Nephron progenitor cell (in vitro differentiated cells): Measurements from ENCODE around the gene SNRPN.
"Not testable (repeated sequence)": the region's sequence is repeated elsewhere in the genome, so short reads cannot be mapped to it uniquely, and the experiment has no call there.

Experiments
- DNase-seq: peaks from one replicate; pipeline ENCODE4 v3.0.0; 2021
- H3K27ac Mint-ChIP-seq: 2 replicates; pipeline ENCODE4 v1.8.0; 2021; ENCODE audit warnings: mild to moderate bottlenecking, moderate library complexity, mixed read lengths
- H3K27me3 Mint-ChIP-seq: 2 replicates; pipeline ENCODE4 v1.8.0; 2021; ENCODE audit warnings: mild to moderate bottlenecking, low read depth, mixed read lengths; ENCODE audit not compliant: poor library complexity
- H3K36me3 Mint-ChIP-seq: 2 replicates; pipeline ENCODE4 v1.8.0; 2021; ENCODE audit warnings: low read depth, mixed read lengths
- H3K4me1 Mint-ChIP-seq: 2 replicates; pipeline ENCODE4 v1.8.0; 2021; ENCODE audit warnings: mixed read lengths
- H3K4me3 Mint-ChIP-seq: 2 replicates; pipeline ENCODE4 v1.8.0; 2021; ENCODE audit warnings: mild to moderate bottlenecking, moderate library complexity, mixed read lengths
- H3K9me3 Mint-ChIP-seq: 2 replicates; pipeline ENCODE4 v1.8.0; 2021; ENCODE audit warnings: mild to moderate bottlenecking, moderate library complexity, mixed read lengths
- TF ChIP-seq, protein P1 (sequence below): fragments of 200-600 bp; sonication (generic); IDR thresholded peaks from 2 replicates; pipeline ENCODE4 v1.5.0; 2021; ENCODE audit warnings: antibody characterized with exemption

SNRPN gene

DNA sequence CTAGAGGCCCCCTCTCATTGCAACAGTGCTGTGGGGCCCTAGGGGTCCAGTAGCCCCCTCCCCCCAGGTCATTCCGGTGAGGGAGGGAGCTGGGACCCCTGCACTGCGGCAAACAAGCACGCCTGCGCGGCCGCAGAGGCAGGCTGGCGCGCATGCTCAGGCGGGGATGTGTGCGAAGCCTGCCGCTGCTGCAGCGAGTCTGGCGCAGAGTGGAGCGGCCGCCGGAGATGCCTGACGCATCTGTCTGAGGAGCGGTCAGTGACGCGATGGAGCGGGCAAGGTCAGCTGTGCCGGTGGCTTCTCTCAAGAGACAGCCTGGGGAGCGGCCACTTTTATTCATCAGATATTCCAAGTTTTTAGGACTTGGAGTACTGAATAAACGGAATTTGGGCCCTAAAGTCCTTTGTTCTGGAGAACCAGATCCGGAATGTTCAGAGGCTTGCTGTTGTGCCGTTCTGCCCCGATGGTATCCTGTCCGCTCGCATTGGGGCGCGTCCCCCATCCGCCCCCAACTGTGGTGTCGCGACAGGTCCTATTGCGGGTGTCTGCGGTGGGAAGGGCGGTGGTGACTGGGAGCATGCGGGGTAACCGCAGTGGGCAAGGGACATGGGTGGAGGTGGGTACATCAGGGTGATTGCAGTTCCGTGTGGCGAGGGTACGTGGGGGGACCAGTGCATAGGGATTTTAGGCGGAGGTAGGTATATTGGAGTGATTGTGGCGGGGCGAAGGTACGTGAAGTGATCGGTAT, at the start of gene SNRPN, which contains the start of gene SNURF:
SNRPN (plus strand) TSS at position 205 of the 748 bp plus-strand sequence. CDS start 19,467 bp downstream, outside the sequence.
SNURF (plus strand) TSS at position 205 of the 748 bp plus-strand sequence; CDS start at position 267, 62 bp downstream.
- DNase-seq: peak; percentile 77

DNA sequence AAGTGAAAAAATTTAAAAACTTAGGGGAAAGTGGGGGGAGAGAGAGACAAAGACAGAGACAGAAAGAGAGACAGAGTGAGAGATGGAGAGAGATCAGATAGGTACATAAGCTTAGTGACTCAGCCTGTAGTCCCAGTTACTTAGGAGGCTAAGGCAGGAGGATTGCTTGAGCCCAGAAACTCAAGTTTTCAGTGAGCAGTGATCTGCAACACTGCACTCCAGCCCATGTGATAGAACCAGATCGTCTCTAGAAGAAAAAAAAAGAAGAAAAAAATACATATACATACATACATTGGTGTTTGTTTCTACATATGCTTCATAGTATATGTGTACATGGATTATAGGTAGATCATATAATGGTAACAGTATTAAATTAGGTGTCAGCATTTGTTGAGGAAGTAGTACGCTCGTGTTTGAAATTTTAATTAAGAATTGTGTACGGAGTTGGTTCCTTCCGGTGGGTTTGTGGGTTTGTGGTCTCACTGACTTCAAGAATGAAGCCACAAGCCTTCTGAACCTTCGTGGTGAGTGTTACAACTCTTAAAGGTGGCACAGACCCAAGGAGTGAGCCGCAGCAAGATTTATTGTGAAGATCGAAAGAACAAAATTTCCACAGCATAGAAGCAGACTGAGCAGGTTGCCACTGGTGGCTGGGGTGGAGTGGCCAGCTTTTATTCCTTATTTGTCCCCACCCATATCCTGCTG, 38.3 kb upstream of the SNRPN start:
- Mint-ChIP-seq H3K4me1 (no peaks in the 10 kb centered on the region), H3K4me3 (no peak overlapping the region), H3K9me3 (peaks cover 62% of the 10 kb centered on the region), H3K27me3 (peaks cover 3% of the 10 kb centered on the region), H3K27ac (no peak overlapping the region), H3K36me3 (peaks cover 21% of the 10 kb centered on the region)
- TF ChIP-seq, protein P1, sequence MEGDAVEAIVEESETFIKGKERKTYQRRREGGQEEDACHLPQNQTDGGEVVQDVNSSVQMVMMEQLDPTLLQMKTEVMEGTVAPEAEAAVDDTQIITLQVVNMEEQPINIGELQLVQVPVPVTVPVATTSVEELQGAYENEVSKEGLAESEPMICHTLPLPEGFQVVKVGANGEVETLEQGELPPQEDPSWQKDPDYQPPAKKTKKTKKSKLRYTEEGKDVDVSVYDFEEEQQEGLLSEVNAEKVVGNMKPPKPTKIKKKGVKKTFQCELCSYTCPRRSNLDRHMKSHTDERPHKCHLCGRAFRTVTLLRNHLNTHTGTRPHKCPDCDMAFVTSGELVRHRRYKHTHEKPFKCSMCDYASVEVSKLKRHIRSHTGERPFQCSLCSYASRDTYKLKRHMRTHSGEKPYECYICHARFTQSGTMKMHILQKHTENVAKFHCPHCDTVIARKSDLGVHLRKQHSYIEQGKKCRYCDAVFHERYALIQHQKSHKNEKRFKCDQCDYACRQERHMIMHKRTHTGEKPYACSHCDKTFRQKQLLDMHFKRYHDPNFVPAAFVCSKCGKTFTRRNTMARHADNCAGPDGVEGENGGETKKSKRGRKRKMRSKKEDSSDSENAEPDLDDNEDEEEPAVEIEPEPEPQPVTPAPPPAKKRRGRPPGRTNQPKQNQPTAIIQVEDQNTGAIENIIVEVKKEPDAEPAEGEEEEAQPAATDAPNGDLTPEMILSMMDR: no peak
- DNase-seq: no peak

More for the DNA sequence above, at the start of gene SNRPN, which contains the start of gene SNURF:
- TF ChIP-seq, protein P1: no peak
- Mint-ChIP-seq H3K36me3 (peaks cover 23% of the 10 kb centered on the region), H3K27me3 (no peaks in the 10 kb centered on the region), H3K4me3 (peak within 1 kb of the TSS; percentile 92), H3K27ac (peak within 1 kb of the TSS; percentile 97), H3K9me3 (peaks cover 60% of the 10 kb centered on the region), H3K4me1 (peaks cover 20% of the 10 kb centered on the region)

DNA sequence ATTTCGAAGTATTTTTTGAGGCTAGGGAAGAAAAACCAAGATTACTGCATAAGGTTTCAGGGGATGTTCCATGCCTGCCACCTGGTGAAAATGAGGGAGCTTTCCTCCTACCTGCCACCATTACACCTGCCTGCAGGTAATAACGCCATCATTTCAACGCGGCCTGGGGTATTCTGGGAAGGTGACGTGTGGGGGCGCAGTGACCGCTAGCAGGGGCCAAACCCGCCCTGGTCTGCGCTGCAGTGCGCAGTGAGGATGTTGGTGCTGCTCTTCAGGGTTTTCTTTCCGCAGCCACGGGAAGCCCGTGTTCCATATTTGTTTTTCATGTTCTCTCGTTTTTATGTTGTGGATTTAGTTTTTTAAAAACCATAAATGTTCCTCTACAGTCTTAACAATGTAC, 37.4 kb upstream of the SNRPN start:
- H3K27ac Mint-ChIP-seq: no peak overlapping the region
- H3K36me3 Mint-ChIP-seq: peaks cover 21% of the 10 kb centered on the region
- peaks cover 58% of the 10 kb centered on the region for H3K9me3 Mint-ChIP-seq
- peaks cover 3% of the 10 kb centered on the region for H3K27me3 Mint-ChIP-seq
- DNase-seq: no peak
- TF ChIP-seq, protein P1: no peak
- H3K4me3 Mint-ChIP-seq: no peak overlapping the region
- no peaks in the 10 kb centered on the region for H3K4me1 Mint-ChIP-seq

GRCh38 chr15:24919446-24919845, 35.3 kb upstream of the SNRPN start:
- H3K27me3 Mint-ChIP-seq: peaks cover 3% of the 10 kb centered on the region
- peaks cover 14% of the 10 kb centered on the region for H3K36me3 Mint-ChIP-seq
- no peak overlapping the region for H3K4me3 Mint-ChIP-seq
- H3K9me3 Mint-ChIP-seq: peaks cover 57% of the 10 kb centered on the region
- TF ChIP-seq, protein P1: no peak
- H3K4me1 Mint-ChIP-seq: no peaks in the 10 kb centered on the region
- no peak overlapping the region for H3K27ac Mint-ChIP-seq
- no peak for DNase-seq

- not testable (repeated sequence) for H3K36me3 Mint-ChIP-seq, H3K4me3 Mint-ChIP-seq, DNase-seq, H3K4me1 Mint-ChIP-seq, H3K27me3 Mint-ChIP-seq, H3K27ac Mint-ChIP-seq
- peaks cover 36% of the 10 kb centered on the region for H3K9me3 Mint-ChIP-seq
Measured at GRCh38 chr15:24922781-24923180, 32.0 kb upstream of the SNRPN start.

- TF ChIP-seq, protein P1: no peak
- peaks cover 3% of the 10 kb centered on the region for H3K27me3 Mint-ChIP-seq
- no peak overlapping the region for H3K4me3 Mint-ChIP-seq
- peaks cover 44% of the 10 kb centered on the region for H3K9me3 Mint-ChIP-seq
- no peaks in the 10 kb centered on the region for H3K4me1 Mint-ChIP-seq
- peaks cover 8% of the 10 kb centered on the region for H3K36me3 Mint-ChIP-seq
- DNase-seq: no peak
- H3K27ac Mint-ChIP-seq: no peak overlapping the region
Measured at GRCh38 chr15:24924153-24924552, 30.6 kb upstream of the SNRPN start.
